ENCODE results near the gene YWHAE.
"Not testable (repeated sequence)": the region's sequence is repeated elsewhere in the genome, so short reads cannot be mapped to it uniquely, and the experiment has no call there.

The YWHAE gene

GRCh38 chr17:1373707-1374237 lies 26.2 kb downstream of the YWHAE start:
- no peak for DNase-seq (ENCODE audit: low spot score)

- no peak for DNase-seq (ENCODE audit: low spot score)
Observed at GRCh38 chr17:1372618-1373017, 27.4 kb downstream of the YWHAE start.

GRCh38 chr17:1371893-1372590 lies 28.0 kb downstream of the YWHAE start:
- DNase-seq (ENCODE audit: low spot score), result no peak

- peak; percentile 1 for DNase-seq (ENCODE audit: low spot score)
Observed at GRCh38 chr17:1368588-1368987, 31.4 kb downstream of the YWHAE start.

GRCh38 chr17:1367351-1367745 lies 32.7 kb downstream of the YWHAE start:
- peak; percentile 2 for DNase-seq (ENCODE audit: low spot score)

- no peak for DNase-seq (ENCODE audit: low spot score)
Observed at GRCh38 chr17:1366234-1366633, 33.8 kb downstream of the YWHAE start.

GRCh38 chr17:1365445-1366039 lies 34.5 kb downstream of the YWHAE start:
- DNase-seq (ENCODE audit: low spot score), result peak; percentile 89

- DNase-seq (ENCODE audit: low spot score), result no peak
Observed at GRCh38 chr17:1362964-1363363, 37.1 kb downstream of the YWHAE start.

- DNase-seq (ENCODE audit: low spot score), result no peak
Observed at GRCh38 chr17:1362065-1362848, 37.8 kb downstream of the YWHAE start.

- no peak for DNase-seq (ENCODE audit: low spot score)
Observed at GRCh38 chr17:1360975-1361374, 39.0 kb downstream of the YWHAE start.

GRCh38 chr17:1360315-1360714 lies 39.7 kb downstream of the YWHAE start:
- not testable (repeated sequence) for DNase-seq (ENCODE audit: low spot score)

- DNase-seq (ENCODE audit: low spot score), result no peak
Observed at GRCh38 chr17:1354030-1354429, 46.0 kb downstream of the YWHAE start.

GRCh38 chr17:1352530-1352929 lies 47.5 kb downstream of the YWHAE start:
- DNase-seq (ENCODE audit: low spot score), result not testable (repeated sequence)

GRCh38 chr17:1351971-1352370 lies 48.1 kb downstream of the YWHAE start:
- DNase-seq (ENCODE audit: low spot score), result no peak

- DNase-seq (ENCODE audit: low spot score), result no peak
Observed at GRCh38 chr17:1351275-1351674, 48.7 kb downstream of the YWHAE start.

- no peak for DNase-seq (ENCODE audit: low spot score)
Observed at GRCh38 chr17:1347589-1348323, 52.3 kb downstream of the YWHAE start.

GRCh38 chr17:1344521-1344920 lies 55.5 kb downstream of the YWHAE start:
- DNase-seq (ENCODE audit: low spot score), result no peak

- no peak for DNase-seq (ENCODE audit: low spot score)
Observed at GRCh38 chr17:1343554-1343953, 56.5 kb downstream of the YWHAE start.

GRCh38 chr17:1340371-1340770 lies 59.7 kb downstream of the YWHAE start:
- DNase-seq (ENCODE audit: low spot score), result no peak

GRCh38 chr17:1331708-1332107 lies 68.3 kb downstream of the YWHAE start:
- DNase-seq (ENCODE audit: low spot score), result no peak

- DNase-seq (ENCODE audit: low spot score), result no peak
Observed at GRCh38 chr17:1329745-1330343, 70.2 kb downstream of the YWHAE start.

GRCh38 chr17:1328437-1328836 lies 71.6 kb downstream of the YWHAE start:
- DNase-seq (ENCODE audit: low spot score), result no peak
